Dermis blood vessel endothelial cell (primary cell): ENCODE measurements around the gene SLX9. TPM values are rescaled to one million over a fixed set of nuclear protein-coding genes. Genes with fewer than 3 reads are reported as not detected.

Experiments used
- DNase-seq: peaks from one replicate; pipeline ENCODE4 v3.0.0; 2010
- total RNA-seq: library from RNA; depleted of rRNA; stranded (reverse); fragments of >200 nt; gene quantifications from 2 replicates; pipeline ENCODE4 v1.2.3, GENCODE V29; 2014

SLX9 gene
- total RNA-seq, 1 donor from 2014 or later, result 24.8 TPM

DNA sequence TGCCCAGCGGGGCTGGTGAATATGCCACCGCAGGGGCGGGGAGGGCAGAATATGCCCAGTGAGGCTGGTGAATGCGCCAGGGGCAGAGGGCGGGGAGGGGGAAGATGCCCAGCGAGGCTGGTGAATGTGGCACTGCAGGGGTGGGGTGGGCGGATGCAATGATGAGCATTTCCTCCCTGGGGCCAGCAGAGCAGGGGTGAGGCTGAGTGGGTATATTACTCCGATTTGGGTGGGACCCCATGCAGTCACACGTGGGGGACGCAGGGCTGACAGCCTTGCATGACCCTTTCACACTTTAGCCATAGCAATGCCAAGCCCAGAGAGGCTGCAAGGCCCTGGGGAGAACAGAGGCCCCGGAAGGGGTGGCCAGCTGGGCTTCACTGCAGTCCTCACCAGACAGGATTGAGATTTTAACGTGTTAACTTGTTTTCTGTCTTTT, 9.3 kb upstream of the SLX9 start:
- DNase-seq, result no peak

- DNase-seq, result no peak
These were observed 8.7 kb upstream of the SLX9 start for GRCh38 chr21:44931137-44931500.

- DNase-seq, result no peak
These were observed 8.1 kb upstream of the SLX9 start for GRCh38 chr21:44931501-44932407.

GRCh38 chr21:44932408-44933181, 7.2 kb upstream of the SLX9 start:
- peak; percentile 55 for DNase-seq

GRCh38 chr21:44933199-44933917, 6.5 kb upstream of the SLX9 start:
- no peak for DNase-seq

GRCh38 chr21:44933918-44934260, 5.9 kb upstream of the SLX9 start:
- DNase-seq, result no peak

GRCh38 chr21:44934276-44934675, 5.6 kb upstream of the SLX9 start:
- no peak for DNase-seq

DNA sequence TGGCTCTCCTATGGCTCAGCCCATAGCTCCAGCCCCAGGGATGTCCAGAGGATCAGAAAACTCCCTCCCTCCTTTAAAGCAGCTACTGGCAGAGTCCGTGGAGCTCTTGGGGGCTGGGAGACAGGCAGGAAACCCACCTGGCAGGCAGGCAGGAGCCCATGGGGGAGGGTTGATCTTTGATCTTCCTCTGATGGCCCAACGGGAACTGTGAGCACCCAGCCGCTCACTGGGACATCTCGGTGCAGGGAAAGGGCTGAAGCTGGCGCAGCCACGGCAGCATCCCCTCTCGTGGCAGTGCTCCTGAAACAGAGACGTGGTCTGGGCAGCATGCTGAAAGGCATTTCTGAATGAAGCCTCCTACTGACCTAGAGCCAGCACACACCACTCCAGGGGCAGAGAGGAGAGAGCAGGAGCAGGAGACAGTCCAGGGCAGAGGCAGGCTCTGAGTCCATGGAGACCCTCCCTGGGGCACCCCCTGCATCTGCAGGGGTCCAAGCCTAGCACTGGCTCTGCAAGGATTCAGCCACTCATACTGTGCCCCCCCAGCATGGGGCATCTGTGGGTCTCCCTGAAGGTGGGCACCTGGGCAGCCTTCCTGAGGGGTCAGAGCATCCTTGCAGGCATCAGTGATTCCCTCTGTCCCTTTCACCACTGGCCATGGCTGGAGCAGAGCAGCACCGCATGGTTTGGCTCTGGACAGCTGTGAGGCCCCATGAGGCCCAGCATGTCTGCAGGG, 4.9 kb upstream of the SLX9 start:
- no peak for DNase-seq

DNA sequence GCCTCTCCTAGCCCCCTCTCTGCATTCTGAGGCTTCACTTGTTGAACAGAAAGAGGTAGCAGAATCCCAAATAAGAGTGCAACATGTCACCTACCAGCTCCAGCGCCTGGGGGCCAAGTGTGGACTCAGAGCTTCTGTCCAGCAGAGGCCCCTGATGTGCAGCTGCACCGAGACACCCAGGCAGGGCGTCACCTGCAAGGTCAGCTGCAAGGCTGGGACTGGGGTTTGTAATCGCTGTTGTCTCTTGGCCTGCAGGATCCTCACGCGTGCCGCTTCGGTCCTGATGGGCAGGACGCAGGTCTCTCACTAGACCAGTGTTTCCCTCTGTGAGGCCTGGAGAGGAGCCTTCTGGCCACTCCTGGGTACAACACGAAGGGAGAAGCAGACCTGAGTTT, 4.3 kb upstream of the SLX9 start:
- no peak for DNase-seq

- no peak for DNase-seq
These were observed 877 bp upstream of the SLX9 start for GRCh38 chr21:44938772-44939531.

- DNase-seq, result peak; percentile 44
These were observed 345 bp downstream of the SLX9 start for GRCh38 chr21:44940116-44940631.

- no peak for DNase-seq
These were observed 1.7 kb downstream of the SLX9 start for GRCh38 chr21:44941567-44941966.

DNA sequence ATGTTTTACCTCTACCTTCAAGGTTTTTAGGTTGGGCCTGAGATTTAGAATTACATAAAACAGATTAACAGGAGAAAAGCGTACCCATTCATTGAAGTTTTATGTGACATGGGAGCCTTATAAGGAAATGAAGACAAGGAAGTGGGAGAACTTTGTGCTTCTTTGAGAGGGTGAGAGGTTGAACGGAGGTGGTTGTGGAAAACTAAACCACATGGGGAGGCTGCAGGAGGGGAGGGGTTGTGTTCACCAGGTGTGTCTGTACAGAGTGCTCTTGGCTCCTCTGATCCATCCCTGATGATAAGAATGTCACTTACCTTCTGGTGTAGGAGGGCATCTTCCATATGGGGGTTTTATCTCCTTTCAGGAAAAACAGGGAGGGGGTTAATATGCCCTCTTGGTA, 2.7 kb downstream of the SLX9 start:
- no peak for DNase-seq

DNA sequence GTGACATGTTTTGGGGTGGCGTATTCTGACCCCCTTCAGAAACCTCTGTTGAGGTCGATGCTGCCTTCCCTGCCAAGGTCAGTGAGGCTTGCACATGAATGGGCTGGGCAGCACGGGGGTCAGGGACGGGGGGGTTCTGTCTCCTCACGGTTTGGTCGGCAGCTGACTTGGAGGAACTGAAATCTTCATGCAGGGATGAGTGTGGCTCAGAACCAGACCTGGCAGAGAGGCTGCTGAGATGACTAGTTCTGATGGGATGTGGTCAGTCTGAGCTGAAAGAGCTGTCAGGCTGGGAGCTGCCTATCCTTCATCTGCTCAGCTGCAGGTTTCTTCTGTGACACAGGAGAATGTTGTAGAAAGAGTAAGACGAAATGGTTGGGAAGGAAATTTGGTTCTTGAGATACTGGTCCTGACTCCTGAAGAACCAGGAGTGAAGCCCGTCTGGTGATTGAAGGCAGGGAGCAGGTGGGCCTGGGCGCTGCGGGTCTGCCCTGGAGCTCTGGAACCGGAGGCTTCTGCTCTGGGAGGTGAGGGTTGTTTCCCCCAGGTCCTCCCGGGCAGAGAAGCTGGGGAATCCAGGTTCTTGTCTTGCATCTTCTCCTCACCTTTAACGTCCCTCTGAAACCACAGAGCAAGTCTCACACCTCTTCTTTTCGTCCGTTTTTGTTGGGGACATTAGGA, 3.3 kb downstream of the SLX9 start:
- DNase-seq, result no peak

DNA sequence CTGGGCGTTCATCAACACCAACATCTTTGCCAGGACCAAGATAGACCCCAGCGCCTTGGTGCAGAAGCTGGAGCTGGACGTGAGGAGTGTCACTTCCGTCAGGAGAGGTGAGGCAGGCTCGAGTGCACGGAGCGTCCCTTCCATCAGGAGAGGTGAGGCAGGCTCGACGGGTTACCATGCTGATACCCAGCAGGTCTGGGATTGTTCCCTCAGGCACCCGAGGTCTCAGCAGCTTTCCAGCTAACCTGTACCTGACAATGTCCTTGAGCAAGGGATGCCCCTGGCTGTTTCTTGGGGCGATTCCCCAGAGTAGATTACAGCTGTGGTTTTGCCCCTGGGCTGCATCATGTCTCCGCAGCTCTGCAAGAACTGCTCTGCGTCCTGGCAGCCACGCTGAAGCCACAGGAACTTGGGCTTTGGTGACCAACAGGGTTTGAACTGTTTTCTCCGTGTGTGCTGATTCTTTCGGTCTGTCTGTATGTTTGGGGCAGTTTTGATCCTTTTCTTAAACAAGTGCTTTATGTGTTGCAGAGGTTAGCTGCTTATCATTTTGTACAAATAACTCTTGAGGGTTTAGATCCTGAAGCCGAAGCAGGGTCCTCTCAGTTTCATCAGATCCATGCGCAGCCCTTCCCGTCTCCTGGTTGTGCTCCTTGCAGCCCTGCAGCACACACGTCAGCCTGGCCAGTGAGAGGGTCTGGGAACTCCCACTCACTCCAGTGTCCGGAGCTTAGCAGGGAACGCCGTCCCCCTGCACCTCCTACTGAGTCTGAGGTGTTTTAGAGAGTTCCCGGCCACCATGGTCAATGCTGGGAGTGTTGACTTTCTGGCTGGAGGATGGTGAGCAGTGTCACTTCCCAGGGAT, 4.1 kb downstream of the SLX9 start:
- DNase-seq, result no peak

DNA sequence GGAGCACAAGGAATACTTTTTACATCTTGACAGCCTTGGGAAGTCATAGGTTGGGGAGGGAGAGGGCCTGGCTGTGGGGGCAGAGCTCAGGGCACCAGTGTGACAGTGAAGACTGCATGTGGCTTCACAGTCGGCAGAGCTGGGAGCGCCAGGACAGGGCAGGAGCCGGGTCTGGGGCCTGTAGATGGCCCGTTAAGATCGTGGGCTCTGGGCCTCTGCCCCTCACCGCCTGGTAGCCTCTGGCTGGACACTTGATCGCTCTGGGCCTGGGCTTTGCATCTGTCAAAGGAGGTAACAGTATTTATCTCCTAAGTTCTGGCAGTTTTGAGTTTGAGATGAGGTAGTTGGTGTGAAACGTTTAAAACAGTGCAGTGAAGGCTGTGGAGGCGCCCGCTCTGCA, 4.8 kb downstream of the SLX9 start:
- DNase-seq, result no peak

DNA sequence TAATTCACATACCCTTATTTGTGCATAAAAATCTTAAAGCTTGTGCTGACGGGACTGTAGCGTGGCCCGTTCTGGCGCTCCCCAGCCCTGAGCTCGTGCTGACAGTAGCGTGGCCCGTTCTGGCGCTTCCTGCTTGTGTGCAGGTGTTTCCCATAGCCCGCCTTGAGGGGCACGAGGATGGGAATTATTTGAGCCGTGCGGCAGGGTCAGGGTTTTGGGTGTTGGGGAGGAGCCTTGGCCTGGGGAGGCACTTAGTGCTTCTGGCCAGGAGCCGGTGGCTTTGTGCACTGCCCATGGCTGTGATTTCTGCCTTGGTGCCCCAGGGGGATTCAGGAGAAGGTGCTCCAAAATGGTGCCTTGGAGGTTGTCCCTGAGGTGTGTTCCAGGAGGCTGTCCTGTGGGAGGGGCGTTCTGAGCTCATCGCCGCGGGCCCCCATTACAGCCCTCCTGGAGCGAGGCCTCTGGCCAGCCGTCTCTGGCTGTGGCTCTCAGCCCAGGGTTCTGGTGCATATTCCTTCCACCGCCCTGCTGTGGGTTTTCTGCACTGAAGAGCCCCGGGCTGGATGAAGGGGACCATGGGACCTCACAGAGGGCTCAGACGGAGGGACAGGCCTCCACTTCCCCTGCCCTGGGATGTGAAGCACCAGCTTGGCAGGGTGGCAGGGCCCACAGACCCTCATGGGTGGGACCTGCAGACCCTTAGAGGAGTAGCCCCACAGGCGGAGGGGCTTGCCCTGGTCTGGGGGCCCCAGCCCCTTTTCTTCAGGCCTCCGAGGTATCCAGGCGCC, 6.6 kb downstream of the SLX9 start:
- peak; percentile 51 for DNase-seq

GRCh38 chr21:44947111-44947929, 7.5 kb downstream of the SLX9 start:
- DNase-seq, result no peak
